GM23338 (cell line): ENCODE results near the gene PRSS33. TPM values are rescaled to one million over a fixed set of nuclear protein-coding genes. Genes with fewer than 3 reads are reported as not detected.

Source experiments
- ATAC-seq: fragments of 200-7000 bp; cut with Tn5 transposase; 3 replicates; pipeline ENCODE4 v1.9.1; 2020
- DNase-seq: peaks from one replicate; pipeline ENCODE4 v3.0.0-alpha.2; 2015; ENCODE audit warnings: low spot score
- H2AFZ ChIP-seq: fragments of 200-600 bp; sonication (generic); 2 replicates; pipeline ENCODE4 v1.8.0; 2016; ENCODE audit warnings: antibody characterized with exemption, mild to moderate bottlenecking, moderate library complexity
- H3F3A ChIP-seq: fragments of 200-600 bp; sonication (generic); replicated peaks from 2 replicates; pipeline ENCODE4 v1.8.0; 2017; ENCODE audit warnings: antibody characterized with exemption, mixed run types, low read depth
- H3K27ac ChIP-seq: fragments of 200-600 bp; sonication (generic); 2 replicates; pipeline ENCODE4 v1.6.1; 2016; ENCODE audit warnings: low read depth
- H3K27me3 ChIP-seq: fragments of 200-600 bp; sonication (generic); 2 replicates; pipeline ENCODE4 v1.8.0; 2016; ENCODE audit warnings: mild to moderate bottlenecking, mixed run types, moderate library complexity; ENCODE audit not compliant: insufficient read depth
- H3K36me3 ChIP-seq: fragments of 200-600 bp; sonication (generic); 2 replicates; pipeline ENCODE4 v1.8.0; 2016; ENCODE audit warnings: mild to moderate bottlenecking; ENCODE audit not compliant: insufficient read depth
- H3K4me1 ChIP-seq: fragments of 200-600 bp; sonication (generic); 2 replicates; pipeline ENCODE4 v1.8.0; 2016; ENCODE audit warnings: mild to moderate bottlenecking, moderate library complexity; ENCODE audit not compliant: insufficient read depth
- H3K4me2 ChIP-seq: fragments of 200-600 bp; sonication (generic); 2 replicates; pipeline ENCODE4 v1.7.1; 2017; ENCODE audit warnings: mixed run types
- H3K4me3 ChIP-seq: fragments of 200-600 bp; sonication (generic); 2 replicates; pipeline ENCODE4 v1.6.1; 2016; ENCODE audit warnings: mixed run types
- H3K79me2 ChIP-seq: fragments of 200-600 bp; sonication (generic); replicated peaks from 2 replicates; pipeline ENCODE4 v1.8.0; 2017; ENCODE audit warnings: mild to moderate bottlenecking; ENCODE audit not compliant: insufficient read depth
- H3K9me2 ChIP-seq: fragments of 200-600 bp; sonication (generic); 2 replicates; pipeline ENCODE4 v1.8.0; 2017; ENCODE audit not compliant: insufficient read depth
- H4K20me1 ChIP-seq: fragments of 200-600 bp; sonication (generic); replicated peaks from 2 replicates; pipeline ENCODE4 v1.8.0; 2017; ENCODE audit warnings: mild to moderate bottlenecking; ENCODE audit not compliant: insufficient read depth
- H3K27ac Mint-ChIP-seq: 2 replicates; pipeline ENCODE4 v1.8.0; 2020; ENCODE audit warnings: inconsistent platforms, mild to moderate bottlenecking, moderate library complexity, mixed read lengths
- H3K27me3 Mint-ChIP-seq: 3 replicates; pipeline ENCODE4 v1.8.0; 2022; ENCODE audit warnings: low read depth, mild to moderate bottlenecking, moderate library complexity, mixed read lengths, inconsistent platforms; ENCODE audit not compliant: insufficient read depth, poor library complexity
- H3K36me3 Mint-ChIP-seq: 3 replicates; pipeline ENCODE4 v1.8.0; 2021; ENCODE audit warnings: low read depth, mild to moderate bottlenecking, inconsistent platforms, moderate library complexity, mixed read lengths
- H3K4me1 Mint-ChIP-seq: 3 replicates; pipeline ENCODE4 v1.8.0; 2020; ENCODE audit warnings: mild to moderate bottlenecking, inconsistent platforms, mixed read lengths
- H3K4me3 Mint-ChIP-seq: 3 replicates; pipeline ENCODE4 v1.8.0; 2021; ENCODE audit warnings: moderate library complexity, mild to moderate bottlenecking, inconsistent platforms, mixed read lengths
- H3K9me3 Mint-ChIP-seq: 3 replicates; pipeline ENCODE4 v1.8.0; 2020; ENCODE audit warnings: moderate library complexity, mild to moderate bottlenecking, inconsistent platforms, mixed read lengths
- CTCF ChIP-seq, 2 experiments: fragments of 200-600 bp in 1 of 2; sonication (generic) in 1 of 2; conservative IDR thresholded peaks; 2 replicates each; pipeline versions ENCODE4 v1.5.1 to v1.6.1; 2016 to 2017; ENCODE audit warnings: antibody characterized with exemption in 2 of 2, low read depth in 2 of 2, mild to moderate bottlenecking in 2 of 2, moderate library complexity in 1 of 2
- EZH2phosphoT487 ChIP-seq: fragments of 200-600 bp; sonication (generic); IDR thresholded peaks from one replicate; pipeline ENCODE4 v1.8.1; 2018; ENCODE audit warnings: antibody characterized with exemption; ENCODE audit not compliant: unreplicated experiment
- JUNB ChIP-seq: IDR thresholded peaks from one replicate; pipeline ENCODE4 v1.6.1; 2016; ENCODE audit warnings: antibody characterized with exemption; ENCODE audit not compliant: unreplicated experiment
- POLR2AphosphoS5 ChIP-seq: IDR thresholded peaks from 2 replicates; pipeline ENCODE4 v1.6.1; 2016; ENCODE audit warnings: antibody characterized with exemption, low read depth
- REST ChIP-seq: IDR thresholded peaks from one replicate; pipeline ENCODE4 v1.6.1; 2018; ENCODE audit warnings: antibody characterized with exemption; ENCODE audit not compliant: unreplicated experiment
- STAT1 ChIP-seq: IDR thresholded peaks from one replicate; pipeline ENCODE4 v1.6.1; 2016; ENCODE audit warnings: antibody characterized with exemption; ENCODE audit not compliant: unreplicated experiment
- ZNF114 ChIP-seq: fragments of 250-450 bp; sonication (Bioruptor Pico); IDR thresholded peaks from 2 replicates; pipeline ENCODE4 v1.5.0; 2020; ENCODE audit warnings: mild to moderate bottlenecking, moderate library complexity
- ZNF331 ChIP-seq: fragments of 250-450 bp; sonication (Bioruptor Pico); IDR thresholded peaks from 2 replicates; pipeline ENCODE4 v1.5.0; 2020; ENCODE audit warnings: low read depth, mild to moderate bottlenecking, moderate library complexity
- ZNF462 ChIP-seq: fragments of 250-450 bp; sonication (Bioruptor Pico); IDR thresholded peaks from 2 replicates; pipeline ENCODE4 v1.5.0; 2020; ENCODE audit warnings: mild to moderate bottlenecking, moderate library complexity
- polyA plus RNA-seq: library from polyadenylated mRNA; unstranded; fragments of >200 nt; fragmentation: Nextera tagmentation; extraction: Ambion mirVana; gene quantifications from 2 replicates; pipeline ENCODE4 v1.2.1, GENCODE V29; 2016
- total RNA-seq: library from RNA; depleted of rRNA; stranded (reverse); fragments of >200 nt; shearing (Covaris generic); gene quantifications from 2 replicates; pipeline ENCODE4 v1.2.3, GENCODE V29; 2014

PRSS33 gene
- total and polyA plus RNA-seq, 2 experiments from 2014 or later = 0.24 to 1.4 TPM

GRCh38 chr16:2769100-2769529 lies 18.2 kb downstream of the PRSS33 start:
- peaks cover 49% of the 10 kb centered on the region for H3K36me3 ChIP-seq
- H3K79me2 ChIP-seq = peaks cover 46% of the 10 kb centered on the region
- no peaks in the 10 kb centered on the region for H3K4me1 ChIP-seq
- TF ChIP-seq STAT1 (no peak), CTCF (conservative IDR thresholded peaks at IDR 0.05; ENCODE audit: low read depth in 2 of 2) (no peak), JUNB (no peak)
- H3K36me3 Mint-ChIP-seq = peaks cover 99% of the 10 kb centered on the region
- peaks cover 71% of the 10 kb centered on the region for H3F3A ChIP-seq
- H4K20me1 ChIP-seq = peaks cover 24% of the 10 kb centered on the region
- DNase-seq (no peak), ATAC-seq (no peak)
- no peak overlapping the region for H3K4me3 Mint-ChIP-seq
- H2AFZ ChIP-seq = no peak overlapping the region
- H3K27me3 ChIP-seq = no peaks in the 10 kb centered on the region
- H3K9me3 Mint-ChIP-seq = peaks cover 26% of the 10 kb centered on the region
- H3K27ac Mint-ChIP-seq = peak overlapping the region; percentile 62
- H3K4me3 ChIP-seq = no peak overlapping the region
- peaks cover 16% of the 10 kb centered on the region for H3K9me2 ChIP-seq
- H3K4me1 Mint-ChIP-seq = peaks cover 37% of the 10 kb centered on the region
- H3K27ac ChIP-seq = peak overlapping the region; percentile 66
- H3K27me3 Mint-ChIP-seq = peaks cover 59% of the 10 kb centered on the region
- no peak overlapping the region for H3K4me2 ChIP-seq

GRCh38 chr16:2768403-2769089 lies 18.8 kb downstream of the PRSS33 start:
- peaks cover 54% of the 10 kb centered on the region for H3K36me3 ChIP-seq
- peaks cover 72% of the 10 kb centered on the region for H3F3A ChIP-seq
- no peaks in the 10 kb centered on the region for H3K4me1 ChIP-seq
- peaks cover 21% of the 10 kb centered on the region for H3K9me2 ChIP-seq
- peaks cover 22% of the 10 kb centered on the region for H4K20me1 ChIP-seq
- no peak overlapping the region for H2AFZ ChIP-seq
- Mint-ChIP-seq H3K36me3 (peaks cover 99% of the 10 kb centered on the region), H3K9me3 (peaks cover 32% of the 10 kb centered on the region), H3K4me3 (no peak overlapping the region), H3K27me3 (peaks cover 65% of the 10 kb centered on the region), H3K27ac (peak overlapping the region; percentile 62), H3K4me1 (peaks cover 37% of the 10 kb centered on the region)
- no peak overlapping the region for H3K4me3 ChIP-seq
- DNase-seq (no peak), ATAC-seq (no peak)
- no peaks in the 10 kb centered on the region for H3K27me3 ChIP-seq
- no peak overlapping the region for H3K4me2 ChIP-seq
- H3K79me2 ChIP-seq = peaks cover 52% of the 10 kb centered on the region
- H3K27ac ChIP-seq = peak overlapping the region; percentile 66; the same call in 1 of the 2 replicates
- TF ChIP-seq REST = no peak
- no peak for TF ChIP-seq POLR2AphosphoS5
- no peak for TF ChIP-seq JUNB
- no peak for TF ChIP-seq ZNF462
- no peak for TF ChIP-seq ZNF331 (CRISPR knock-in tag)
- no peak for TF ChIP-seq EZH2phosphoT487
- TF ChIP-seq ZNF114 (CRISPR knock-in tag) = no peak
